ENCODE data around the gene PTPN11.
A peak's percentile ranks its signal among the peaks of the same experiment; 100 is the strongest.

Gene PTPN11

DNA sequence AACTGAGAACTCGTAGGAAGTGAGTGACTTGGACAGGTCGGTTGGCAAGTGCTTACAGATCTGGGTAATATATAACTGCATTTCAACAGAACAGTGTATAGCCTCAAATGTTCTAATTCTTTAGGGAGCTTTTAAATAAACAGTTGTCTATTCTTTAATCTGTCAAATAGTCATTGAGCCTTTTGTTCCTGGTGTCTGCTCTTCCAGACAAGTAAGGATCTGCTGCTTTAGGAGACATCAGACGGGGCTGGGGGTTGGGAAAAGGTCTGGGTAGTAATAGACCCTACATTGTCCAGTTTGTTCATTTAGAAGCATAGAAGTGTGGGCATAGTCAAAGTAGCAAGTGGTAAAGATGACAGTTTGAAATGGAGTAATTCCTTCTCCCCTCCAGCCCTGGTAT is 2.0 kb downstream of the PTPN11 start:
- H3K4me1 ChIP-seq (ENCODE audit: control extremely low read depth in 1 of 4, control insufficient read depth in 4 of 4, insufficient read depth in 4 of 4, low read length in 3 of 4) = peaks cover 6 to 24% (median 16%) of the 10 kb centered on the region in 4 experiments
- CTCF ChIA-PET = no interaction called here
- H3K27ac ChIP-seq (ENCODE audit: insufficient read depth in 1 of 2, low read depth in 1 of 2, low read length in 2 of 2, poor library complexity in 1 of 2, severe bottlenecking in 2 of 2) = no peak overlapping the region
- DNase-seq = no peak
- no peaks in the 10 kb centered on the region for H3K27me3 ChIP-seq (replicated peaks in 2 of 5; ENCODE audit: control insufficient read depth in 4 of 5, insufficient read depth in 5 of 5, low read length in 4 of 5)
- WGBS (ENCODE audit: insufficient coverage) = 100% methylated on average over 1 of the region's 3 CpGs
- H3K9me3 ChIP-seq (ENCODE audit: control extremely low read depth in 1 of 5, control insufficient read depth in 4 of 5, insufficient read depth in 2 of 5, low read depth in 1 of 5, low read length in 4 of 5) = no peaks in the 10 kb centered on the region
- peaks cover 0 to 16% (median 0%) of the 10 kb centered on the region in 4 experiments for H3K36me3 ChIP-seq (ENCODE audit: control insufficient read depth in 4 of 4, insufficient read depth in 4 of 4, low read length in 3 of 4)
- POLR2A ChIA-PET = no interaction called here
- H3K4me3 ChIP-seq (ENCODE audit: control insufficient read depth in 1 of 7, extremely low read depth in 1 of 7, insufficient read depth in 4 of 7, low read depth in 2 of 7, low read length in 6 of 7) = peak overlapping the region in 1 of 7 experiments; percentile 21

DNA sequence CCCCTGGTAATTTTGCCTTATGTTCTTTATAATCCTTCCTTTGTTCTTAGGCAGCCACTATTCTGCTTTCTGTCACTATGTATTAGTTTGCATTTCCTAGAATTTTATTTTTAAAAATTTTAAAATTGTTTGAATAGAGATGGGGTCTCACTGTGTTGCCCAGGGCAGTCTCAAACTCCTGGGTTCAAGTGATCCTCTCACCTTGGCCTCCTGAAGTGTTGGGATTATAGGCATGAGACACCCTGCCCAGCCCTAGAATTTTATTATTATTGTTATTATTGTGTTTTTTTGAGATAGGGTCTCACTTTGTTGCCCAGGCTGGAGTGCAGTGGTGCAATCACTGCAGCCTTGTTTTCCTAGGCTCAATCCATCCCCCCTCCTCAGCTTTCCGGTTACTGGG is 2.6 kb downstream of the PTPN11 start:
- Histone ChIP-seq H3K27ac (ENCODE audit: insufficient read depth in 1 of 2, low read depth in 1 of 2, low read length in 2 of 2, poor library complexity in 1 of 2, severe bottlenecking in 2 of 2) (no peak overlapping the region), H3K36me3 (ENCODE audit: control insufficient read depth in 4 of 4, insufficient read depth in 4 of 4, low read length in 3 of 4) (peaks cover 0 to 16% (median 2%) of the 10 kb centered on the region in 4 experiments), H3K4me3 (ENCODE audit: control insufficient read depth in 1 of 7, extremely low read depth in 1 of 7, insufficient read depth in 4 of 7, low read depth in 2 of 7, low read length in 6 of 7) (no peak overlapping the region), H3K9me3 (ENCODE audit: control extremely low read depth in 1 of 5, control insufficient read depth in 4 of 5, insufficient read depth in 2 of 5, low read depth in 1 of 5, low read length in 4 of 5) (no peaks in the 10 kb centered on the region), H3K27me3 (replicated peaks in 2 of 5; ENCODE audit: control insufficient read depth in 4 of 5, insufficient read depth in 5 of 5, low read length in 4 of 5) (no peaks in the 10 kb centered on the region), H3K4me1 (ENCODE audit: control extremely low read depth in 1 of 4, control insufficient read depth in 4 of 4, insufficient read depth in 4 of 4, low read length in 3 of 4) (peaks cover 6 to 24% (median 16%) of the 10 kb centered on the region in 4 experiments)
- ChIA-PET CTCF (no interaction called here), POLR2A (no interaction called here)
- no peak for DNase-seq
- 100% methylated on average over 1 of the region's 1 CpG for WGBS (ENCODE audit: insufficient coverage)

DNA sequence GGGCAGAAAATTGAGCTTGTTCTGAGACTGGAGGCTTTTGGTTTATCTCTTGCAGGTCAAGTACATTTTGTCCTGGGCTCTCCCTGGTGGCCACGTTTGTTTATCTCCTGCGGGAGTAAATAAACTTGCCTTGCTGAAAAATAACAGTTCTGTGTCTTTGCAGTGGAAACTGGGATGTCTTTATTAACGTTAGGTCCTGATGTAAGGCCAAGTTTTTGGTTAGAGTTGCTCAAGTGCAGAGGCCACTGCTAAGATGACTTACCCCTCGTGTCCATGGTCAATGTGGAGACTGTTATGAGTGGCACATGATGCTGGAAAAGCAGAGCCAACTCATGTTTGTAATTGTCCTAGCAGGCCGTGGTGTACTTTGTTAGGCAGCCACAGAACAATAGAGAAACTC is 3.8 kb downstream of the PTPN11 start:
- ChIA-PET CTCF (interaction anchor here (1.4 kb wide), 1 partner anchor 18 kb away, joined by 4 read pairs; no protein-coding TSS in a partner anchor), POLR2A (no interaction called here)
- Histone ChIP-seq H3K36me3 (ENCODE audit: control insufficient read depth in 4 of 4, insufficient read depth in 4 of 4, low read length in 3 of 4) (peaks cover 0 to 16% (median 2%) of the 10 kb centered on the region in 4 experiments), H3K27me3 (replicated peaks in 2 of 5; ENCODE audit: control insufficient read depth in 4 of 5, insufficient read depth in 5 of 5, low read length in 4 of 5) (no peaks in the 10 kb centered on the region), H3K27ac (ENCODE audit: insufficient read depth in 1 of 2, low read depth in 1 of 2, low read length in 2 of 2, poor library complexity in 1 of 2, severe bottlenecking in 2 of 2) (no peak overlapping the region), H3K4me1 (ENCODE audit: control extremely low read depth in 1 of 4, control insufficient read depth in 4 of 4, insufficient read depth in 4 of 4, low read length in 3 of 4) (peaks cover 6 to 24% (median 16%) of the 10 kb centered on the region in 4 experiments), H3K9me3 (ENCODE audit: control extremely low read depth in 1 of 5, control insufficient read depth in 4 of 5, insufficient read depth in 2 of 5, low read depth in 1 of 5, low read length in 4 of 5) (no peaks in the 10 kb centered on the region), H3K4me3 (ENCODE audit: control insufficient read depth in 1 of 7, extremely low read depth in 1 of 7, insufficient read depth in 4 of 7, low read depth in 2 of 7, low read length in 6 of 7) (no peak overlapping the region)
- 90% methylated on average over 3 of the region's 5 CpGs for WGBS (ENCODE audit: insufficient coverage)
- DNase-seq = no peak

DNA sequence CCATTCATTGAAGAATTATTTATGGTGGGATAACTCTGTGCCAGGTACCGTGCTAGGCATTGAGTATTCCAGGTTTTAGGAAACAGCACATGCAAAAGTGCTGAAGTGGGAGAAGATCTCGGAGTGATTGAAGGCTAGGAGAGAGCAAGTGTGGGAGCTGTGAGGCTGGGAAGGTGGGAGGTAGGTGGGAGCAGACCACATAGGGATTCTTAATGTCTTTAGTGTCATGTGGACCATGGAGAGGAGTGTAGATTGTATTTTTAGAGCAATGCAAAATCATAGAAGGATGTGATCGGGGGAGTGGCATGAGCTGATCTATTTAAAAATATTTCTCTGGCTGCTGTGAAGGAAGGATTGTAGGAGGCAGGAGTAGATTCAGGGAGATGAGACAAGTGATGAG is 5.4 kb downstream of the PTPN11 start:
- Histone ChIP-seq H3K36me3 (ENCODE audit: control insufficient read depth in 4 of 4, insufficient read depth in 4 of 4, low read length in 3 of 4) (peaks cover 0 to 16% (median 3%) of the 10 kb centered on the region in 4 experiments), H3K27me3 (replicated peaks in 2 of 5; ENCODE audit: control insufficient read depth in 4 of 5, insufficient read depth in 5 of 5, low read length in 4 of 5) (no peaks in the 10 kb centered on the region), H3K27ac (ENCODE audit: insufficient read depth in 1 of 2, low read depth in 1 of 2, low read length in 2 of 2, poor library complexity in 1 of 2, severe bottlenecking in 2 of 2) (no peak overlapping the region), H3K4me3 (ENCODE audit: control insufficient read depth in 1 of 7, extremely low read depth in 1 of 7, insufficient read depth in 4 of 7, low read depth in 2 of 7, low read length in 6 of 7) (no peak overlapping the region), H3K4me1 (ENCODE audit: control extremely low read depth in 1 of 4, control insufficient read depth in 4 of 4, insufficient read depth in 4 of 4, low read length in 3 of 4) (peaks cover 6 to 22% (median 14%) of the 10 kb centered on the region in 4 experiments), H3K9me3 (ENCODE audit: control extremely low read depth in 1 of 5, control insufficient read depth in 4 of 5, insufficient read depth in 2 of 5, low read depth in 1 of 5, low read length in 4 of 5) (no peaks in the 10 kb centered on the region)
- ChIA-PET CTCF (interaction anchor here (1.6 kb wide), 1 partner anchor 36 kb away, joined by 3 read pairs; no protein-coding TSS in a partner anchor), POLR2A (no interaction called here)
- WGBS (ENCODE audit: insufficient coverage) = 100% methylated on average over 3 of the region's 3 CpGs
- DNase-seq = no peak

DNA sequence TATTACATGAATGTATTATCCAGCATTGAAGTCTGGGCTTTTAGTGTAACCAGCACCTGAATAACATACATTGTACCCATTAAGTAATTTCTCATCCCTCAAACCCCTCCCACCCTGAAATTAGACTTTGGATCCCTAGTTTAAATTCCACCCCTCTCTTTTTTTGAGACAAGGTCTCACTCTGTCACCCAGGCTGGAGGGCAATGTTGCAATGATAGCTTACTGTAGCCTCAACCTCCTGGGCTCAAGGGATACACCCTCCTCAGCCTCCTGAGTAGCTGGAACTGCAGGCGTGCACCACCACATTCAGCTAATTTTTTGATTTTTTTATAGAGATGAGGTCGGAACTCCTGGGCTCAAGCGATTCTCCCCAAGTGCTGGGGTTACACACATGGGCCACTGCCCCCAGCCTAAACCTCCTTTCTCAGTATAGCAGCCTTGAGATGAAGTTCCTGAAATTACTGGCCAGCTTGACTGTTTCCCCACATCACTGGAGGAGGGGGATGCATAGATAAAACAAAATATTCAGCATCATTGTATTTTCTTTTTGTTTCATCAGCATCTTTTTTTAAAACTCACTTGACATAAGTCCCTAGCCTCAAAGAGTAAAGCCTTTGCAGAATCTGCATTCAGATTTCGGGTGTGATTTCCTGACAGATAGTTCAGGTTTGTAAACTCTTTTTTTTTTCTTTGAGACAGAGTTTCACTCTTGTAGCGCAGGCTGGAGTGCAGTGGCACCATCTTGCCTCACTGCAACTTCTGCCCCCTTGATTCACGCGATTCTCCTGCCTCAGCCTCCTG is 7.0 kb downstream of the PTPN11 start:
- Histone ChIP-seq H3K27ac (ENCODE audit: insufficient read depth in 1 of 2, low read depth in 1 of 2, low read length in 2 of 2, poor library complexity in 1 of 2, severe bottlenecking in 2 of 2) (no peak overlapping the region), H3K9me3 (ENCODE audit: control extremely low read depth in 1 of 5, control insufficient read depth in 4 of 5, insufficient read depth in 2 of 5, low read depth in 1 of 5, low read length in 4 of 5) (no peaks in the 10 kb centered on the region), H3K4me3 (ENCODE audit: control insufficient read depth in 1 of 7, extremely low read depth in 1 of 7, insufficient read depth in 4 of 7, low read depth in 2 of 7, low read length in 6 of 7) (no peak overlapping the region), H3K36me3 (ENCODE audit: control insufficient read depth in 4 of 4, insufficient read depth in 4 of 4, low read length in 3 of 4) (peaks cover 0 to 16% (median 3%) of the 10 kb centered on the region in 4 experiments), H3K4me1 (ENCODE audit: control extremely low read depth in 1 of 4, control insufficient read depth in 4 of 4, insufficient read depth in 4 of 4, low read length in 3 of 4) (peaks cover 0 to 10% (median 2%) of the 10 kb centered on the region in 4 experiments), H3K27me3 (replicated peaks in 2 of 5; ENCODE audit: control insufficient read depth in 4 of 5, insufficient read depth in 5 of 5, low read length in 4 of 5) (no peaks in the 10 kb centered on the region)
- DNase-seq = no peak
- POLR2A ChIA-PET = no interaction called here
- 94% methylated on average over 3 of the region's 7 CpGs for WGBS (ENCODE audit: insufficient coverage)
- CTCF ChIA-PET = interaction anchor here (1.5 kb wide), 1 partner anchor 15 kb away, joined by 5 read pairs; no protein-coding TSS in a partner anchor

DNA sequence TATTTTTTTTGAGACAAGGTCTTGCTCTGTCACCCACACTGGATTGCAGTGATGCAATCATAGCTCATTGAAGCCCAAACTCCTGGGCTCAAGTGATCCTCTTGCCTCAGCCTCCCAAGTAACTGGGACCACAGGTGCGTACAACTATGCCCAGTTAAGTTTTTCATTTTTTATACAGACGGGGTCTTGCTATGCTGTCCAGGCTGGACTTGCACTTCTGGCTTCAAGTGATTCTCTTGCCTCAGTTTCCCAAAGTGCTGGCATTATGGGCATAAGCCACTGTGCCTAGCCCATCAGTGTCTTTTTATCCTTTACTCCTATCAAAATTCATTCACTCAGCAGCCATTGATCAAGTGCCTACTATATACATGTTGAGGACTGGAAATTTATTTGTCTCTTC is 9.0 kb downstream of the PTPN11 start:
- 100% methylated on average over 2 of the region's 2 CpGs for WGBS (ENCODE audit: insufficient coverage)
- POLR2A ChIA-PET = no interaction called here
- Histone ChIP-seq H3K27me3 (replicated peaks in 2 of 5; ENCODE audit: control insufficient read depth in 4 of 5, insufficient read depth in 5 of 5, low read length in 4 of 5) (no peaks in the 10 kb centered on the region), H3K4me3 (ENCODE audit: control insufficient read depth in 1 of 7, extremely low read depth in 1 of 7, insufficient read depth in 4 of 7, low read depth in 2 of 7, low read length in 6 of 7) (no peak overlapping the region), H3K27ac (ENCODE audit: insufficient read depth in 1 of 2, low read depth in 1 of 2, low read length in 2 of 2, poor library complexity in 1 of 2, severe bottlenecking in 2 of 2) (no peak overlapping the region), H3K4me1 (ENCODE audit: control extremely low read depth in 1 of 4, control insufficient read depth in 4 of 4, insufficient read depth in 4 of 4, low read length in 3 of 4) (peaks cover 3 to 16% (median 8%) of the 10 kb centered on the region in 4 experiments), H3K9me3 (ENCODE audit: control extremely low read depth in 1 of 5, control insufficient read depth in 4 of 5, insufficient read depth in 2 of 5, low read depth in 1 of 5, low read length in 4 of 5) (no peaks in the 10 kb centered on the region), H3K36me3 (ENCODE audit: control insufficient read depth in 4 of 4, insufficient read depth in 4 of 4, low read length in 3 of 4) (peaks cover 0 to 8% (median 3%) of the 10 kb centered on the region in 4 experiments)
- DNase-seq = no peak
- CTCF ChIA-PET = interaction anchor here (0.6 kb wide), 1 partner anchor 538 kb away, joined by 3 read pairs; no protein-coding TSS in a partner anchor

DNA sequence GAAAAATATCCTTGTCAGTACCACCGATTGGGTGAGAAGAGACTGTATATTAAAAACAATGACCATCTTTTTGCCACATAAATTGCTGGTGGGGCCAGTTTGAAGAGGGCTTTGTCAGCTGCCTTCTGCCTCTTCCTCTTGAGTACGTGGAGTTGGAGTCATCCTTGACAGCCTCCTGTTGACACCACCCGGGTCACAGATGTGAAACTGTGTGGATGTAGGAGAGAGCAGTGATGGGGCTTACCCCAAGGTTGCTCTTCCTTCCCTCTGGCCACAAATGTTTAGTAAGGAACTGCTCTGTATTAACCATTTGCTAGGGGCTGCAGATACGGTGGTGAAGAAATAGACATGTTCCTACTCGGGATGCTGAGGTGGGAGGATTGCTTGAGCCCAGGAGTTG is 12.2 kb downstream of the PTPN11 start:
- DNase-seq = peak in 1 of 3 donors; percentile 41
- H3K9me3 ChIP-seq (ENCODE audit: control extremely low read depth in 1 of 5, control insufficient read depth in 4 of 5, insufficient read depth in 2 of 5, low read depth in 1 of 5, low read length in 4 of 5) = no peaks in the 10 kb centered on the region
- peaks cover 0 to 10% (median 0%) of the 10 kb centered on the region in 4 experiments for H3K36me3 ChIP-seq (ENCODE audit: control insufficient read depth in 4 of 4, insufficient read depth in 4 of 4, low read length in 3 of 4)
- POLR2A ChIA-PET = no interaction called here
- H3K4me3 ChIP-seq (ENCODE audit: control insufficient read depth in 1 of 7, extremely low read depth in 1 of 7, insufficient read depth in 4 of 7, low read depth in 2 of 7, low read length in 6 of 7) = peak overlapping the region in 1 of 7 experiments; percentile 19
- peaks cover 3 to 16% (median 8%) of the 10 kb centered on the region in 4 experiments for H3K4me1 ChIP-seq (ENCODE audit: control extremely low read depth in 1 of 4, control insufficient read depth in 4 of 4, insufficient read depth in 4 of 4, low read length in 3 of 4)
- no peaks in the 10 kb centered on the region for H3K27me3 ChIP-seq (replicated peaks in 2 of 5; ENCODE audit: control insufficient read depth in 4 of 5, insufficient read depth in 5 of 5, low read length in 4 of 5)
- no peak overlapping the region for H3K27ac ChIP-seq (ENCODE audit: insufficient read depth in 1 of 2, low read depth in 1 of 2, low read length in 2 of 2, poor library complexity in 1 of 2, severe bottlenecking in 2 of 2)
- CTCF ChIA-PET = no interaction called here
- WGBS (ENCODE audit: insufficient coverage) = 27% methylated on average over 2 of the region's 5 CpGs
